ENCODE results near the gene MRPL23.

The MRPL23 gene

GRCh38 chr11:1921574-1922141 lies 25.5 kb upstream of the MRPL23 start:
- no peak for DNase-seq (ENCODE audit: low read depth)

DNA sequence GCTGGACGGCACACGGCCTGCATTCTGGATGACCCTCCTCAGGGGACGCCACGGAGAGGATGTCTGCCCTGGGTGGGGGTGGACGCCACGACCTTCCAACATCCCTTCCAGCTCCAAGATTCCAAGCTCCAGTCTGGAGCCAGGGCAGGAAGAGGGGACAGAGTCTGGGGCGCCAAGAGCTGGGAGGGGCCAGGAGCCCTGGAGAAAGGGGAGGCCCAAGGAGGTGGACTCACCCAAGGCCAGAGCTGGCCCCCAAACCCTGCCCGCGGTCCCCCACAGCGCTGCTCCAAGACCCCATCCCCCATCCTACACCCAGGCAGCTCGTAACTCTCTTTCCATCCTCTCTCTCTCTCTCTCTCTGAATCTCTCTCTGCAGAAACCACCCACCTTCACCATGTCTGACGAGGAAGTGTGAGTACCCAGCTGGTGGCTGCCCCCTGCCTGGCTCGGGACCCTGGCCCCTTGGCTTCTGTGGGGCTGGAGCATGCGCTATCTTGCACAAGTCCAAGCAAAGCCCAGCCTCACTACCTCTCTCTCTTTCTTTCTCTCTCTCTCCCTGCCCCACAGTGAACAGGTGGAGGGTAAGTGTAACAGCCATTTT lies 24.6 kb upstream of the MRPL23 start:
- no peak for DNase-seq (ENCODE audit: low read depth)

DNA sequence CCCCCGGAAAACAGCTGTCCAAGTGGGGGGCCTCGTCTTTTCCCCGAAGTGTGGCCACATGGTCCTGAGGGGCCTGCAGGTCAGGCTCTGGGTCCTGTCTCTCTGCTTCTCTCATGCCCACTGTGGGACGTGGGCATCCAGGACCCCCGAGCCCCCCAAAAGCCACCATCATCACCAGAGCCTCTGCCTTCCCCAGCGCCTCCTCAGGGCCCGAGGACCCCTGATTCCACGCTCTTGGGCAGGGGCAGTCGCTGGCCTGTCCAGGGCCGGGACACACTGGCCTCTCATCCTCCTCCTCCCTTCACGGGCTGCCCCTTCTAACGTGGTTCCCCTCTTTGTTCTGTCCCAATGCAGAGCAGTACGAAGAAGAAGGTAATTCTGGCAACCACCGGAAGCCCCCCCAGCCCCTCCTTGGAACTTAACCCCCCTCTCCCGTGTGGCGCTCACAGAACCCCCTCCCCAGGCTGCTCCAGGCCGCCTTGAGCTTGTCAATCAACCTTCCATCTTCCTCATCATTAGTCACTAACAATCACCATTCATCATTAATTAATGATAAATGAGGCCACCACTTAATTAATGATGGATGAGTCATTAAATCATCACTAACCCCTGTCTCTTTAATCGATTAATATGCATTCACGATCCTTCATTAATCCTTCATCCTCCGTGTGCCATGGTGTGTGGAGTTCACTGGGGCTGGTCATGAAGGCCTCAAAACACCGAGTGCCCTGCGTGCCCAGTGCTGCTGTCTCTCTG lies 23.8 kb upstream of the MRPL23 start:
- no peak for DNase-seq (ENCODE audit: low read depth)

DNA sequence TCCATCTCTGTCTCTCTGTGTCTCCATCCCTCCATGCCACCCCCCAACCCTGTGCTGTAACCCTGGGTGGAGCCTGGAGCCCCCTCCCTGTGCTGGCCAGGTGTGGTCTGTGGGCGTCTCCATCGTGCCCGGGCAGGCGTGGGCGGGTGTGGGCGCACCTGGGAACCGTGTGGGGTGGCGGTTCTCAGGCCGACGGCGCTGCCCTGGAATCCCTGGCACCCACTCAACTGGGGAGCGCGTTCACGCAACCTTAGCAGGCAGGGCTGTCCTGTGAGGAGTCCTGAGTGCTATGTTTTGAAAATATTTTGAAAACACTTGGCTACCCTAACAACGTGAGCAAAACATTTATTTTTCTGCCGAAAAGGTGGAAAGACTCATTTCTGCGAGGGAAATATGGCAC lies 23.0 kb upstream of the MRPL23 start:
- no peak for DNase-seq (ENCODE audit: low read depth)

- no peak for DNase-seq (ENCODE audit: low read depth)
These were observed 22.3 kb upstream of the MRPL23 start for GRCh38 chr11:1924646-1925372.

DNA sequence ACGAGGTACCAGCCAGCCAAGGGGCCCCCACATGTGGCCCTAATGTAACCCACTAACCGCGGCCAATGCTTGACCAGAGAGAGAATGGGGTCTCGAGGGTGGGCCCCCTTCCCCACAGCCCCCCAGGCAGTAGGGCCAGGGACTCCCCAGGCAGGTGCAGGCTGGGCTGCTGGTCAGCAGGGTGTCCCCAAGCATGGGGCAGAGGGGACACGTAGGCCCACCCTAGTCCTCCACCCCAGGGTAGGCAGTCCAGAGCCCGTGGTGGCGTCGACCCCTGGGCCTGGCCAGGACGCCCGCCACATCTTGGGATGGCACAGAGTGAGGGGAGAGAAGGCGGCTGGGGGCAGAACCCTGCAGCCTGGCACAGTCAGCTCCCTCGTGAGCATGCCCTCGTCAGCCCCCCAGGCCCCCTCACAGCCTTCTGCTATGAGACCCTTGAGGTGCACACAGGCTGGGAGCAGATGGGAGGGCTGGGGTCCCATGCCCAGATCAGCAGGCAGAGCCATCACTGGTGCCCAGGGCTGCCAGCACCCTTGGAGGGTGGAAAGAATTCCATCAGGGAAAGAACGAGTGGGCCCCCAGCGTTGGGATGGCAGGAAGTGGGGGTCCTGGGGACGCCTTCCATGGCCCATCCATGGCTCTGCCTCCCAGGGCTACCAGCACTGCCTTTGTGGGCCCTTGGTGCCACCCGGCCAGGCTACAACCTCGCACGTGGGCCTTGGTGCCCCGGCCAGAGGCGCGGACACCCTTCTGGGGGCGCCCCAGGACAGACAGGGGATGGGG lies 21.6 kb upstream of the MRPL23 start:
- no peak for DNase-seq (ENCODE audit: low read depth)

- no peak for DNase-seq (ENCODE audit: low read depth)
These were observed 20.7 kb upstream of the MRPL23 start for GRCh38 chr11:1926156-1927025.

- DNase-seq (ENCODE audit: low read depth), result no peak
These were observed 19.9 kb upstream of the MRPL23 start for GRCh38 chr11:1927026-1927847.

DNA sequence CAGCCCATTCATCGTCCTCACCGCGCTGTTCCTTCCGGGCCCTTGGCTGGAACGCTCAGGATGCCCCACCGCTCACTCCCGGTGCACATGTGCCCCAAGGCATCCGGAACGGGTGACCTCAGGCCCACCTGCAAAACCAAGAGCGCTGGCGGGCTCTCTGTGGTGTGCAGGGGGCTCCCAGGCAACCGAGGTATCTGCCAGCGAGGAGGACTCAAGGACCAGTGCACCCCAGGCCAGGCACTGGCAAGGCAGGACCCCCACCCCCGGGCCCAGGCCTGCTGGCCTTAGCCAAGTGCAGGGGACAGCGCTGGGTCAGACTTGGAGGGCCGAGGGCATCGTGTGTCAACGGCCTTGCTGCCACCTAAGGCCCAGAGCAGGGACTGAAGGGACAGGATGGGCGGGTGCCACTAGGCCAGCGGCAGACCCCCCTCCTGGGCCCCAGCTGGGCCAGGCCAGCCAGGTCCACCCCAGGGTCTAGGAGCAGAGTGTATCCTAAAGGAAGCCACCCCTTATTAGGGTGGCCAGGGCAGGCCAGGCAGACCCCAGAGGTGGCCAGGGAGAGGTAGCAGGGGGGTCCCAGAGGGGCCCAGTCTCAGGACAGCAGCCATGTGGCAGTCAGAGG lies 19.2 kb upstream of the MRPL23 start:
- DNase-seq (ENCODE audit: low read depth), result no peak

DNA sequence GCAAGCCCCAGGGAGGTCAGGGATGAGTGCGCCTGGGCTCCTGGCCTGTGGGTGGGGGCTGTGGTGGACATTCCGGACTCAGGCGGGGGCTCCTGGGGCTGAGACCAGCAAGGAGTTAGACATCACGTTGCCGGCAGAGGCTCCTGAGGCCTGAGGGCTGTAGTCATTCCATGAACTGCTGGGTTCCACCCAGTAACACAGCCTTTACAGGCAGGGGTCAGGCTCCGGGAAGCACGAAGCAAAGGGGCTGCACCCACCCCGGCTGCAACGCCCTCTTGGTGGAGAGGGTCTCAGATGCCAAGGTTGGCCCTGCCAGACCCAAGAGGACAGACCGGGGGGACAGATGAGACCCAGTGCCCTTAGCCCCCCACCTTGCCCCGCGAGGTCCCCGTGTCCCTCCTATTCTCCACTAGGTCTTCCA lies 18.7 kb upstream of the MRPL23 start:
- no peak for DNase-seq (ENCODE audit: low read depth)

DNA sequence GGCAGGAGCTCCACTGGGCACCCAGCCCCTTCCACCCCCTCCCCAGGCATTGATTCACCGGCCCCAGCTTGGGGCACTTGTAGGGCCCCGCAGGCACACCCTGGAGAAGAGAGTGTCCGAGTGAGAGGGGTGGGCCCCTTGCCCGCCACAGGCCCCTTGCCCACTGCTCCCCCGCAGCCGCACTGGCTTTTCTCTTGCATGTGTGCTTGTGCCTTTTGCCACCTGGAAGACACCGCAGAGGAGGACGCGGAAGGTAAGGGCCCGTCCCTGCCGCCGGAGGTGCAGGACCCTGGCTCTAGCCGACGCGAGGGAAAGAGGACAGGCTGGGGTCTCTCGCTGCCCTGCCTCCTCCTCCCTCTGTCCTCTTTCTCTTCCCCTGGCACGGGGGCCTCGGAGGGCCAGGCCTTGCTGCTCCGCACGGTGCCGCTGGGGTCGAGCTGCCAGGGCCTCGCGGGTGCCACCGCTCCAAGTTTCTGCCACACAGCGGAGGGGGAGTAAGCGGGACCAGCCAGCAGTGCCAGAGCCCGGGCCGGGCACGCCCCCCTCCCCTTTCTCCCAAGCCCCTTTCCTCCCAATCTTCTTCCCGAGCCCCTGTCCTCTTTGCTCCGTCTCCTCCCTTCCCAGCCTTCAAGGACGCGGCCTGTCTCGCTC lies 18.1 kb upstream of the MRPL23 start:
- DNase-seq (ENCODE audit: low read depth), result no peak

- no peak for DNase-seq (ENCODE audit: low read depth)
These were observed 17.3 kb upstream of the MRPL23 start for GRCh38 chr11:1929621-1930461.

DNA sequence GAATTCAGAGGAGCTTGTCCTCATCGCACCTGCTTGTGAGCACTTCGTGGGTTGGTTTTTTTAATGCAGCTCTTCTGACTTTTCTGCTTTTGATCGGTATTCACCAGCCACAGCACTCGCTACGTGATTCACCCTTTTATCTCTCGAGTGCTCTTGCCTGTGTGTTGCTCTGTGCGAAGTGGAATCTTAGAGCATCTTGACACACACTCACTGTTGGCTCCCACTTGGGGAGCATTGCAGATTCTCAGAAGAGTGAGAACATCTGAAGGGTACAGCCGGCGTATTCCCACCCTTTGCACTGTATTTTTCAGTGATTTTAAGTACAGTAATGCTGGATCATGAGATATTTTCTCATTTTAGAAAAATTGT lies 16.7 kb upstream of the MRPL23 start:
- no peak for DNase-seq (ENCODE audit: low read depth)

GRCh38 chr11:1931341-1932104 lies 15.6 kb upstream of the MRPL23 start:
- no peak for DNase-seq (ENCODE audit: low read depth)

DNA sequence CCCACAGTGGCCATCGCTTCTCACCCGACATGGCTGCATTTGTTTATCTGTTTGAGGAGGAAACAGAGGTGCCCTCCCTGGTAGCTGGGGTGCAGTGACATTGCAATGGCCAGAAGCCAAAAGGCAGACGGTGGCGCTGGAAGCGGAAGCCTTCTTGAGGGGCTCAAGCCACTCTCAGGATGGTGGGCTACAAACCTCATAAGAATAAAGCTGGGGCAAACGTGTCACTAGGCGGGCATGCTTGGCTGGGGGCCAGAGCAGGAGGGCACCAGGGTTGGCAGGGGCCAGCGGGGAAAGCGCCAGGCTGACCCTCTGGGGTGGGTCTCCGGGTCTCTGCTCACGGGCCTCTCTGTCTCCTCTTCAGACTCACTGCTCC lies 15.0 kb upstream of the MRPL23 start:
- DNase-seq (ENCODE audit: low read depth), result no peak

DNA sequence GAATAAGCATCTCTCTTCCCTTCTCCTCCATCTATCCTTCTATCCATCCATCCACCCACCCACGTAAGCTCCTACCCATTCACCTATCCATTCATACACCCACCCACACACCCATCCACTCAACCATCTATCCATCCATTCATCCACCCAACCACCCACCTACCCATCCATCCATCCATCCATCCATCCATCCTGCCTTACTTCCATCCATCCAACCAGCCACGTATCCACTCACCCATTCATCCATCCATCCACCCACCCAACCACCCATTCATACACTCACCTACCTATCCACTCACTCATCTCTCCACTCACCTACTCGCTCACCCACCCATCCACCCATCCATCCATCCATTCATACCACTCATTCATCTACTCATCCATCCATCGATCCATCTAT lies 14.5 kb upstream of the MRPL23 start:
- DNase-seq (ENCODE audit: low read depth), result no peak

Data from stimulated activated CD8-positive, alpha-beta memory T cell treated with anti-CD3 and anti-CD28 coated beads, Interleukin-12 subunit alpha, Interleukin-12 subunit beta, amount 100 ng/mL, for 4 hours (primary cell).